ENCODE data around the gene ZBTB3.
"Not testable (repeated sequence)": the region's sequence is repeated elsewhere in the genome, so short reads cannot be mapped to it uniquely, and the experiment has no call there.

The ZBTB3 gene

GRCh38 chr11:62753736-62754603, at the start of gene ZBTB3:
ZBTB3 (minus strand) TSS chr11:62754160; CDS start chr11:62753664, 496 bp downstream.
- peak; percentile 94 to 97 (median 94) for DNase-seq (ENCODE audit: low read depth in 4 of 4, low spot score in 1 of 4)

GRCh38 chr11:62801071-62801470, 47.1 kb upstream of the ZBTB3 start:
- no peak for DNase-seq (ENCODE audit: low read depth in 4 of 4, low spot score in 1 of 4)

- DNase-seq (ENCODE audit: low read depth in 4 of 4, low spot score in 1 of 4): no peak
Measured at GRCh38 chr11:62799486-62799885, 45.5 kb upstream of the ZBTB3 start.

- no peak for DNase-seq (ENCODE audit: low read depth in 4 of 4, low spot score in 1 of 4)
Measured at GRCh38 chr11:62796281-62796680, 42.3 kb upstream of the ZBTB3 start.

GRCh38 chr11:62794201-62794775, 40.3 kb upstream of the ZBTB3 start:
- DNase-seq (ENCODE audit: low read depth in 4 of 4, low spot score in 1 of 4): no peak

- no peak for DNase-seq (ENCODE audit: low read depth in 4 of 4, low spot score in 1 of 4)
Measured at GRCh38 chr11:62792202-62792575, 38.2 kb upstream of the ZBTB3 start.

- DNase-seq (ENCODE audit: low read depth in 4 of 4, low spot score in 1 of 4): peak; percentile 73 to 87 (median 84)
Measured at GRCh38 chr11:62791501-62792201, 37.7 kb upstream of the ZBTB3 start, which contains the start of gene TMEM223. TMEM223 (minus strand) TSS chr11:62792006; CDS start chr11:62791994, 12 bp downstream.

- no peak for DNase-seq (ENCODE audit: low read depth in 4 of 4, low spot score in 1 of 4)
Measured at GRCh38 chr11:62789576-62789975, 35.6 kb upstream of the ZBTB3 start.

GRCh38 chr11:62788991-62789390, 35.0 kb upstream of the ZBTB3 start:
- no peak for DNase-seq (ENCODE audit: low read depth in 4 of 4, low spot score in 1 of 4)

GRCh38 chr11:62787005-62787759, 33.2 kb upstream of the ZBTB3 start, which contains the start of gene TMEM179B:
TMEM179B (plus strand) TSS chr11:62787402; CDS start chr11:62787432, 30 bp downstream.
- DNase-seq (ENCODE audit: low read depth in 4 of 4, low spot score in 1 of 4): peak; percentile 97 to 100 (median 98)

GRCh38 chr11:62786318-62787004, 32.5 kb upstream of the ZBTB3 start:
- peak; percentile 62 to 77 (median 64) for DNase-seq (ENCODE audit: low read depth in 4 of 4, low spot score in 1 of 4)

- DNase-seq (ENCODE audit: low read depth in 4 of 4, low spot score in 1 of 4): no peak
Measured at GRCh38 chr11:62782753-62783152, 28.8 kb upstream of the ZBTB3 start.

GRCh38 chr11:62778441-62778840, 24.5 kb upstream of the ZBTB3 start:
- no peak for DNase-seq (ENCODE audit: low read depth in 4 of 4, low spot score in 1 of 4)

GRCh38 chr11:62777389-62777788, 23.4 kb upstream of the ZBTB3 start:
- no peak for DNase-seq (ENCODE audit: low read depth in 4 of 4, low spot score in 1 of 4)

- DNase-seq (ENCODE audit: low read depth in 4 of 4, low spot score in 1 of 4): no peak
Measured at GRCh38 chr11:62775646-62776045, 21.7 kb upstream of the ZBTB3 start.

GRCh38 chr11:62774407-62774806, 20.4 kb upstream of the ZBTB3 start:
- DNase-seq (ENCODE audit: low read depth in 4 of 4, low spot score in 1 of 4): no peak

GRCh38 chr11:62771144-62772021, 17.4 kb upstream of the ZBTB3 start, which contains the start of gene TAF6L:
TAF6L (plus strand) TSS chr11:62771396; CDS start chr11:62775784, 4,388 bp downstream.
- DNase-seq (ENCODE audit: low read depth in 4 of 4, low spot score in 1 of 4): peak; percentile 88 to 97 (median 89)

GRCh38 chr11:62770778-62771143, 16.8 kb upstream of the ZBTB3 start:
- no peak for DNase-seq (ENCODE audit: low read depth in 4 of 4, low spot score in 1 of 4)

GRCh38 chr11:62760867-62761227, 6.9 kb upstream of the ZBTB3 start:
- DNase-seq (ENCODE audit: low read depth in 4 of 4, low spot score in 1 of 4): not testable (repeated sequence)

Data from stimulated activated CD4-positive, alpha-beta T cell treated with anti-CD3 and anti-CD28 coated beads, Interleukin-1b, Interleukin-23, amount 100 ng/mL, for 24 hours (primary cell).